Measurements from ENCODE around the gene SYNGR1. TPM values are rescaled to one million over a fixed set of nuclear protein-coding genes. Genes with fewer than 3 reads are reported as not detected.

SYNGR1 gene
- polyA plus RNA-seq, 2 of the 4 experiments (the other 2 are of a cell fraction): 6.7 to 14.5 TPM

- DNase-seq (ENCODE audit: low read depth in 1 of 2, low spot score in 1 of 2) (no peak), ATAC-seq (no peak), FAIRE-seq (no peak)
- H3K4me2 ChIP-seq: no peak overlapping the region
- TF ChIP-seq JUN (IDR thresholded peaks at IDR 0.05): no peak
- no peak for TF ChIP-seq TFCP2L1 (CRISPR knock-in tag; IDR thresholded peaks at IDR 0.05)
- no peak for TF ChIP-seq CHD4 (IDR thresholded peaks at IDR 0.05; ENCODE audit: borderline replicate concordance)
- TF ChIP-seq CHD2 (IDR thresholded peaks at IDR 0.05; ENCODE audit: low read length, partially characterized antibody): no peak
- TF ChIP-seq EP300 (IDR thresholded peaks at IDR 0.05): no peak
- no peak for TF ChIP-seq ZC3H11A (IDR thresholded peaks at IDR 0.05)
- TF ChIP-seq REST (IDR thresholded peaks at IDR 0.05): no peak
- TF ChIP-seq MAX (IDR thresholded peaks at IDR 0.05): no peak
- TF ChIP-seq CTCF (IDR thresholded peaks at IDR 0.05): no peak
- TF ChIP-seq NR3C1 (IDR thresholded peaks at IDR 0.05): no peak
- TF ChIP-seq RNF2 (IDR thresholded peaks at IDR 0.05; ENCODE audit: borderline replicate concordance, low read depth): no peak
- TF ChIP-seq ESRRA (IDR thresholded peaks at IDR 0.05; ENCODE audit: borderline replicate concordance, low read length): no peak
- POLR2A ChIA-PET: no interaction called here
- CTCF ChIA-PET: interaction anchor here (0.6 kb wide), 1 partner anchor 88 kb away, joined by 5 read pairs; no protein-coding TSS in a partner anchor
- no peaks in the 10 kb centered on the region for H3K4me1 ChIP-seq
- no peaks in the 10 kb centered on the region for H3K9me3 ChIP-seq
- H3K4me3 ChIP-seq: no peak overlapping the region
- H3K27ac ChIP-seq: no peak overlapping the region
- 85% methylated on average over 20 of the region's 27 CpGs for WGBS (ENCODE audit: missing lambda C conversion rate)
Observed at GRCh38 chr22:39429916-39430575, 80.3 kb downstream of the SYNGR1 start.

- Histone ChIP-seq H3K9me3 (no peaks in the 10 kb centered on the region), H3K4me3 (no peak overlapping the region), H3K4me2 (no peak overlapping the region), H3K27ac (no peak overlapping the region), H3K4me1 (no peaks in the 10 kb centered on the region)
- POLR2A ChIA-PET: interaction anchor here (0.6 kb wide), 1 partner anchor 111 kb away, joined by 5 read pairs; no protein-coding TSS in a partner anchor
- CTCF ChIA-PET: interaction anchor here (0.6 kb wide), 1 partner anchor 87 kb away, joined by 5 read pairs; no protein-coding TSS in a partner anchor
- FAIRE-seq: no peak
- no peak for DNase-seq (ENCODE audit: low read depth in 1 of 2, low spot score in 1 of 2)
- ATAC-seq: no peak
- 90% methylated on average over 8 of the region's 10 CpGs for WGBS (ENCODE audit: missing lambda C conversion rate)
- no peak for TF ChIP-seq FOSB (CRISPR knock-in tag; IDR thresholded peaks at IDR 0.05)
- no peak for TF ChIP-seq CTCF (IDR thresholded peaks at IDR 0.05)
- TF ChIP-seq HDAC2 (IDR thresholded peaks at IDR 0.05): no peak
Observed at GRCh38 chr22:39430576-39431150, 80.9 kb downstream of the SYNGR1 start.

Data from A549 (cell line).